ENCODE measurements around the gene GABRG3. TPM values are rescaled to one million over a fixed set of nuclear protein-coding genes. Genes with fewer than 3 reads are reported as not detected.

The GABRG3 gene
- total RNA-seq, 1 donor from 2014 or later = 0.54 TPM

DNA sequence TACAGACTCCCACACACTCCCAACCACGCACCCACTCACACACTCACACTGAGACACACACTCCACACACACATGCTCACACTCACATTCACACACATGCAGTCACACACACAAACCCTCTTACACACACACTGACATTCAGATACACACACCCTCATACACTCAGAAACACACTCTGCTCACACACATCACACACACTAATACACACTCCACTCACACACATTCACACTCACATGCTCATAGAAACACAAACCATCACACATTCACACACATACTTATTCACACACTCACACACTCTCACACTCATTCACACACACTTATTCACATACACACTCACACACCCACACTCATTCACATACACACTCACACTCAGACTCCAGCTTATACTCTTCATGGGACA is 618.8 kb downstream of the GABRG3 start:
- no peaks in the 10 kb centered on the region for H4K20me1 ChIP-seq (ENCODE audit: insufficient read depth, low read length)
- Mint-ChIP-seq H3K27me3 (ENCODE audit: low read depth, unreplicated experiment) (peaks cover 16% of the 10 kb centered on the region), H3K36me3 (ENCODE audit: low read depth, unreplicated experiment) (no peaks in the 10 kb centered on the region), H3K4me3 (ENCODE audit: unreplicated experiment) (no peak overlapping the region), H3K27ac (ENCODE audit: unreplicated experiment) (no peak overlapping the region), H3K9me3 (ENCODE audit: unreplicated experiment) (peaks cover 1% of the 10 kb centered on the region), H3K4me1 (ENCODE audit: low read depth, unreplicated experiment) (no peaks in the 10 kb centered on the region)
- no peak overlapping the region for H3K4me3 ChIP-seq (ENCODE audit: insufficient read depth, low read depth, low read length)
- no peaks in the 10 kb centered on the region for H3K36me3 ChIP-seq (ENCODE audit: insufficient read depth, low read length)
- DNase-seq (ENCODE audit: low read depth) = no peak
- H3K4me2 ChIP-seq (ENCODE audit: low read length) = no peak overlapping the region
- H3K27me3 ChIP-seq (ENCODE audit: insufficient read depth, low read length) = no peaks in the 10 kb centered on the region
- H3K79me2 ChIP-seq (ENCODE audit: insufficient read depth, low read length) = no peaks in the 10 kb centered on the region
- TF ChIP-seq CTCF (IDR thresholded peaks at IDR 0.05; ENCODE audit: insufficient read depth, low read depth, low read length) = no peak
- no peak for TF ChIP-seq EZH2 (IDR thresholded peaks at IDR 0.05; ENCODE audit: insufficient read depth, low read length)
- H3K9me3 ChIP-seq (ENCODE audit: insufficient read depth, low read depth, low read length) = no peaks in the 10 kb centered on the region
- no peak overlapping the region for H2AFZ ChIP-seq (ENCODE audit: low read depth, low read length)
- no peak overlapping the region for H3K27ac ChIP-seq (ENCODE audit: low read depth, low read length)
- H3K9ac ChIP-seq (ENCODE audit: low read length) = no peak overlapping the region
- FAIRE-seq = no peak
- no peaks in the 10 kb centered on the region for H3K4me1 ChIP-seq (ENCODE audit: insufficient read depth, low read length)

Other genes with a start within 250 kb of the GABRG3 start
- 43.2 and 47.9 TPM in 2 replicates for gene GABRB3, start 198.1 kb upstream of the GABRG3 start, total RNA-seq
- gene GABRA5, start 104.1 kb upstream of the GABRG3 start, total RNA-seq = 5.9 and 7.9 TPM in 2 replicates

Measured in astrocyte (in vitro differentiated cells and primary cell).